Stimulated activated CD4-positive, alpha-beta T cell treated with anti-CD3 and anti-CD28 coated beads, Interleukin-1b, Interleukin-23, amount 100 ng/mL, for 1 hour (primary cell): Measurements from ENCODE around the gene RFT1.

ENCODE experiments used
- DNase-seq, 2 donors: peaks; one replicate each; pipeline ENCODE4 v3.0.0-alpha.2; 2020; ENCODE audit warnings: low read depth in 2 of 2

Gene RFT1

DNA sequence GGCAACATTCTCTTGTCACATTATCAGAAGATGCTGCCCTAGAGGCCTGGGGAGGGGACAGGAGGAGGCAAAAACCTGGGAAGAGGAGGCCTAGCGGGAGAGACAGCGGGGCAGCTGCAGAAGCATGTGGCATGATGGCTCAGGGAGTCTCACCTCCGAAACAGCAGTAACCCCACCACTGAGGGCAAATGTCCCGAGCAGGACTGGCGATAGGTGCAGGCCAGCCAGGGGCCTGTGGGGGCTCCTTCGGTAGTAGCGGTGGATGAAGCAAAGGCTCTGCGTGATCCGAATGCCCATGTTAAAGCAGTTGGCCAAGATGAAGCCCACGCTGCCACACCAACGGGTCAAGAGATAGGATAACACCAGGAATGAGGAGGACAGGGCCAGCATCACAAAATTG, 38.0 kb downstream of the RFT1 start:
- DNase-seq, result no peak

DNA sequence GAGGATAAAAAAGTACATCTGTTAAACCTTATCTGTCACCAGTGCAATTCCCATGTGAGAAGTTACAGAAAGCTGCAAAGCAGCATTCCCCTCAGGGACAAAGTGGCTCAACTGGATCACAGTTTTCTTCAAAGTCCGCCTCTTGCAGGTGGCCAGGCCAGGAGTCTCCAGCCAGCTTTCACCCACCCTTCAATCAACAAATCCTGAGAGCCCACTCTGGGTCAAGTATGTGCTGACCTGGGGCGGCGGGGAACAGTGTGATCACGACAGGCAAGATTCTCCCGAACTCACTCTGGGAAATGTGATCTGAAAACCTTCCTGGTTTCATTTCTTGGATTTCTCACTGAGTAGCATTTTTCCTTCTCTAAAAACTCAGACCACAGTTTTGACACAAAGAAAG, 39.2 kb downstream of the RFT1 start:
- DNase-seq, result no peak

DNA sequence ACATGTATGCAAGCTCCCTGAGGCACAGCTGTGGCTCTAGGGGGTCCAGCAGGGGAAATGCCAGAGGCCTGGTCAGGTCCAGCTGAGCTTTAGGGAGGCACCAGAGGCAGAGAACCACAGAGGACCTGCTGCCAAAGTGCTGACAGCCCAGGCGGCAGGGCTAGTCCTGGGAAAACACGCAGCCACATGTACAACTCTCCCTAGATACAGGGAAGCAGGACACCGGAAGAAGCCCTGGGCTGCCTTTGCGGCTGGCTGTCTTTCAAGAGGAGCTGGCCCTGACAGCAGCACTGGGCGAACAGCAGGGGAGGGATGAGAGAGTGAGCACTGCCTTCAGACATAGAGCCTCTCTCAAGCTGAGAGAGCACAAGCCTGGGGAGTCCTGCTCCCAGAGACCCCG, 40.7 kb downstream of the RFT1 start:
- no peak for DNase-seq

GRCh38 chr3:53085476-53085875, 44.8 kb downstream of the RFT1 start:
- no peak for DNase-seq

GRCh38 chr3:53084310-53085001, 45.8 kb downstream of the RFT1 start:
- DNase-seq, result no peak

GRCh38 chr3:53083949-53084309, 46.3 kb downstream of the RFT1 start:
- DNase-seq, result no peak

DNA sequence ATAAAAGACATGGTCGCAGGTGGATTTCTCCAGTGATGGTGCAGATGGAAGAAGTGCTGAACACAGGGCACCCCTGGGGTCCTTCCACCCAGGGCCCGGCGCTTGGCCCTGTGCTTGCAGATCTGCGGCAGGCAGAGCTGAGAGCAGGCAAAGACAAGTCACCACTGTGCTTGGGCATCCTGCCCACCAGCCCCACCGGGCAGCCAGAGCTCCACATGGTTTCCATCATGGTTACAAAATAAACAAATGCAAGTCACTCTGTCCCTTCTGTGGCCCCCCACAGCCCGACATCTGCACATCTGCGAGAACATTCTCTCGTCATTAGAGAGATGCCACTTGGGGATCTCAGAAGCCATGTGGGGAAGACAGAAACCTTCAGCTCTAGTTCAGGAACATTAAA, 46.7 kb downstream of the RFT1 start:
- DNase-seq, result no peak

- DNase-seq, result no peak
Measured at GRCh38 chr3:53082736-53083135, 47.5 kb downstream of the RFT1 start.

DNA sequence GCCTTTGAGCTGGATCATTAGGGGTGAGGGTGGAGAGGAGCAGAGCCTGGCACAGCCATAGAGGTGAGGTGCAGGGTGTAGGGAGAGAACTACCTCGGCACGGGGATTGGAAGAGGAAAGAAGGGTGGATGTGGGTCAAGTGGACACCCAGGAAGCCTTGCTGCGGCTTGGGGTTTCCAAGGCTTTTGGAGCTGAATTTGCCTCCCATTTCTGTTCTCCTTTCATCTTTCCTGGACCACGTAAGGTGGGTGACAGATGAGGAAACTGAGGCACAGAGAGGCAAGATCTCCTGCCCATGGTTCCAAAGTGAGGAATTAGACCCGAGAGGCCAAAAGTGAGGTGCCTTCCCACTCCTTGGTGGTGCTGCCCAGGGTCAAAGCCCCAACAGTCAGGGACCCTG, 48.9 kb downstream of the RFT1 start:
- no peak for DNase-seq

- DNase-seq, result no peak
Measured at GRCh38 chr3:53080612-53081205, 49.5 kb downstream of the RFT1 start.

DNA sequence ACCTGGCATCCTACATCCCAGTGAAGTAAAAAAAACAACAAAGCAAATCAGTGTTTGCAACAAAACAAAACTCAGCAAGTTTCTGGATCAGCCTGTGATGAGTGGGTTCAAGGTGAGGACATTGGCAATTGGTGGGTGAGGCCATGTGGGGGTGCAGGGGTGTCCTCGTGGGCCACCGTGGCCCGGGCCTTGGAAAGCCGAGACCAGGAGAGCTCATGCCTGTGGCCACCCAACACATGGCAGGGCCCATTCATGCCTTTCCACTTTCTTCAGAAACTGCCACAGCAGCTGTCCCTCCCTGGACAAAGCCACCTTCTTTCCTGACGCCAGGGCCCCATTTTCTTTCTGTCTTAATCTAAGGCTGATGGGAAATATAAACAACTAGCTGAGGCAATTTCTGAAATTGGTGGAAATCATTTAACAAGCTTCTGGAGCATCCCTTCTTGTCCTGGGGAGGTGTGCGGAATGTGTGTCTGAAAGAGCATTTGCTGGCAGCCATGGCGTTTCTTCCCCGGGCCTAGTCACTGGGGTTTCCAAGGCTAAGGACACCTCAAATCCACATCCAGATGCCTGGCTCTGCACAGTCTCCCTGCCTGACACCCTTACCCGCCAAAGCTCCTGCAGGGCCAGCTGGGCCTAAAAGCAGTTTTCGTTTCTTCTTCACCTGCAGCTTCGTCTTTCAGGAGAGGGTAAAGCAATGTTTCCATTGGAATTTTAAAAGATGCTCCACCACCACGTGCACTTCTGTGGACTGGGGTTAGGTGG, 50.3 kb downstream of the RFT1 start:
- no peak for DNase-seq

GRCh38 chr3:53079147-53079546, 51.1 kb downstream of the RFT1 start:
- no peak for DNase-seq

DNA sequence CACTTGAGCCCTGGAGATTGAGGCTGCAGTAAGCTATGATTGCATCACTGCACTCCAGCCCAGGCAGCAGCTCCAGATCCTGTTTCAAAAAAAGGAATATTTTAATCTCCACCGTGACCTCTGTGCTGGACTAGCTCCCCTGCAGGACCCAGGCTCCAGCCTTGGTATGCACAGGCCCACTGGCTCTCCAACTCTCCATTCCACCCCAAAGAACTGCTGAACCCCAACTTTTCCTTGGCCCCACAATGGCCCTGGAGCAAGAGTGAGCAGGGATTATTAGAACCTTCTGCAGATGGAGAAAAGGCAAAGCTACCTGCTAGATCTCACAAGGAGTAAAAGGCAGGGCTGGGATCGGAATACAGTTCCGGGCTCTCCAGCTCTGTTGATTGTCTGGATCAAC, 51.6 kb downstream of the RFT1 start:
- no peak for DNase-seq

DNA sequence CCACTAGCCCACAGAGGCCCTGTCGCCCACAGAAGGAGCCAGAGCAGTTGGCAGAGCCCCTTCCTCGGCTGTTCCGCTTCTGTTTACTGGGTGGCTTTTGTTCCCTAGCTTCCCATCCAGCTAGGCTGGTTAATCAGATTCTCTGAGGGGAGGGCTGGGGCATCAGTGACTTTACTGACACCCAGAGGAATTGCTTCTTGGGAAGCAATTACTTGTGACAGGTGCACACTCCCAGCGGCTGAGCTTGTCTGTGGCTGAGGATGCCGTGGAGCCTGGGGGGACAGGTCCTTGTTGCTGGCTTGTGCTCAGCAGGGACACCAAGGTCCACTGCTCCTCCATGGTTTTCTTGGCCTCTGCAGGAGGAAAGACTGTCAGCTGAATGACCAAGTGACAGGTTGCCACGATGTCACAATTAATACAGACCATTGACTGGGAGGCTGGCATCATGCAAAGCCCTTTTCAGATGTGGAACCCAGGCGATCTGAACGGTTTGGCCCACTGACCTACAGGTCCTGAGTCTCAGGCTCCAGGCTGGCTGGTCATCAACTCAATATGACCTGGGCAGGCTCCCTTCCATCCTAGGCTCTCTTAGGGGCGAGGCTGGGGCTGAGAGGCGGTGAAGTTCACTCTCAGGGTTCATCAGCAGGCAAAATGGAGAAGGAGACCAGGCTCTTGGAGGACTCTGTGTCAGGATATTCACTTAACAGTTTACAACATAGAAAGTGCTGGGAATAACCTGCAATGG, 52.6 kb downstream of the RFT1 start:
- no peak for DNase-seq

- no peak for DNase-seq
Measured at GRCh38 chr3:53075743-53076140, 54.5 kb downstream of the RFT1 start.

DNA sequence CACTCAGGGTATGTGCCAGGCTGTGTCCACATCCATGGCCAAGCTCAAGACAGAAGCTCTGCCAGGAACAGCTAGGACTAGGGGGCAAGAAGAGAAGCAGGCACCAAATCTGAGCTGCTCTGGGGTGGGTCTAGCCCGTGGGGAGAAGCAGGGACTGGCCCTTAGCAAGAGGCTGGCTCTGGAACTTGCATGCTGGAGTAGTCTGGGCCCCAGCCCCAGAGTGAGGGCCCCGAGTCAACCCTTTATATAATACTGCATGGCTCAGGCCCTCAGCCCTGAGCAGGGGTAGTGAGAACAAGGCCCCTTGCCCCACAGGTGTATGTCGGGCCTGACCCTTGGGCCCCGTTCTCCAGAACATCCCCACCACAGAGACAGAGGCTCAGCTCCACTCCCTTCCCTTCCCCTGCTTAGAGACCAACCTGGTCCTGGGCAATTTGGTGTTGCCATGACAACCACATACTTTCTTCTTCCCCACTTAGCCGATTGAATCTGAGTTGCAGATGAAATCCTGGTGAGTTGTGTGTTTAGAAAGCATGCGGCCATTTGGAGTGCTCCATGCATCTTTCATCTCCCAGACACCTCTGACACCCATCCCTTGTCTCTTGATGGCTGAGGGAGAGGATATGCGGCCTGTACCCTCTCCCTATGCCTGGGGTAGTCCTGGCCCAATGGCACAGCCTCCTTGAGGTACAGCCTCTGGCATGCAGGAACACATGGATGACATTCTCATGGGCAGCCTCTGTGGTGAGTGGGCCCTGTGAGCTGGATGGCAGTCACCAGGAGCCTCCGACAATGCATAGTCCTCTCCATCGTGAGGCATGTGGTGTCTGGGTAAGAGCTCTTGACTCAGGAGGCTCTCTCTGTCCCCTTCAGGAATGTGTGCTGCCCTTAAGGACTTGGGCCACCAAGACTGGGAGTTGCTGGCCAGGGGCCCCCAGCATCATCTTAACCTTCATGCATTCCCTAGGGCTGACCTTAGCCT, 55.2 kb downstream of the RFT1 start:
- no peak for DNase-seq

GRCh38 chr3:53074366-53074696, 55.9 kb downstream of the RFT1 start:
- no peak for DNase-seq

- DNase-seq, result no peak
Measured at GRCh38 chr3:53073553-53074365, 56.5 kb downstream of the RFT1 start.

- peak; percentile 62 to 72 for DNase-seq
Measured at GRCh38 chr3:53072653-53073552, 57.3 kb downstream of the RFT1 start.
